A549 (cell line): ENCODE data around the gene STAG3.

Source experiments
- CHD4 ChIP-seq: fragments of 200-600 bp; sonication (generic); IDR thresholded peaks from 2 replicates; pipeline ENCODE4 v1.6.1; 2016; ENCODE audit warnings: antibody characterized with exemption, mild to moderate bottlenecking, borderline replicate concordance
- CTCF ChIP-seq: fragments of >200 bp; sonication (Bioruptor Twin); formaldehyde crosslinking; IDR thresholded peaks from 3 replicates; pipeline ENCODE4 v1.5.1; 2016
- ELK1 ChIP-seq: fragments of 150-350 bp; IDR thresholded peaks from 2 replicates; pipeline ENCODE4 v1.6.1; 2014; ENCODE audit warnings: low read depth, mild to moderate bottlenecking, low read length
- HES2 ChIP-seq: fragments of >200 bp; sonication (Bioruptor Twin); formaldehyde crosslinking; IDR thresholded peaks from 2 replicates; pipeline ENCODE4 v1.6.1; 2016
- JUNB ChIP-seq: fragments of >200 bp; sonication (Bioruptor Twin); formaldehyde crosslinking; IDR thresholded peaks from 2 replicates; pipeline ENCODE4 v1.6.1; 2016
- PHF8 ChIP-seq: fragments of 200-600 bp; sonication (generic); IDR thresholded peaks from 2 replicates; pipeline ENCODE4 v1.6.1; 2016; ENCODE audit warnings: low read depth, mild to moderate bottlenecking, antibody characterized with exemption, moderate library complexity, borderline replicate concordance
- POLR2AphosphoS2 ChIP-seq: conservative IDR thresholded peaks from 2 replicates; pipeline ENCODE4 v1.6.1; 2012; ENCODE audit warnings: low read length, improper control_type of control experiment, inconsistent platforms
- SMC3 ChIP-seq: fragments of >200 bp; sonication (Bioruptor Twin); formaldehyde crosslinking; IDR thresholded peaks from 3 replicates; pipeline ENCODE4 v1.6.1; 2018; ENCODE audit warnings: inconsistent platforms
- SREBF2 ChIP-seq: fragments of 450-650 bp; IDR thresholded peaks from 2 replicates; pipeline ENCODE4 v1.6.1; 2014; ENCODE audit warnings: mild to moderate bottlenecking, moderate library complexity
- ZNF302 ChIP-seq: fragments of 250-450 bp; sonication (Bioruptor Pico); IDR thresholded peaks from 2 replicates; pipeline ENCODE4 v1.9.0; 2021; ENCODE audit warnings: inconsistent platforms, mild to moderate bottlenecking, moderate library complexity
- ZSCAN20 ChIP-seq: fragments of 250-450 bp; sonication (Bioruptor Pico); IDR thresholded peaks from 2 replicates; pipeline ENCODE4 v1.8.0; 2022; ENCODE audit warnings: mild to moderate bottlenecking, moderate library complexity
- TF ChIP-seq, protein P1 (sequence below): fragments of 450-650 bp; IDR thresholded peaks from 2 replicates; pipeline ENCODE4 v1.6.1; 2014; ENCODE audit warnings: antibody characterized with exemption
- TF ChIP-seq, protein P2 (sequence below): fragments of >200 bp; sonication (Bioruptor Twin); formaldehyde crosslinking; IDR thresholded peaks from 3 replicates; pipeline ENCODE4 v1.6.1; 2016

DNA sequence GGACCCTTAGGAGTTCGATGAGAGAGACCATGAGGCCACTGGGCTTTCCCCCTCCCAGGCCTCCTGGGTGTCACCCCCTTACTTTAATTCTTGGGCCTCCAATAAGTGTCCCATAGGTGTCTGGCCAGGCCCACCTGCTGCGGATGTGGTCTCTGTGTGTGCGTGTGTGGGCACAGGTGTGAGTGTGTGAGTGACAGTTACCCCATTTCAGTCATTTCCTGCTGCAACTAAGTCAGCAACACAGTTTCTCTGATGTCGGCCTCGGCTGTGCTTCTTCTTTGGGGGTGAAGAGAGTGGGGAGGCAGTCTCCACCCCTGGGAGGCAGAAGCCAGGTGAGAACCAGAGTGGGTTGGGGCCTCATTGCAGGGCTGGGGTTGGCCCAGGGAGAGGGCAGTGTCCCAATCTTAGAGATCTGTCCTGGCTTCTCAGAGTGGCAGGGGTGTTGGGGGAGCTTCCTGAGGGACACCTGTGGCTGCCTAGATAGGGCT lies 43.6 kb downstream of the STAG3 start:
- TF ChIP-seq SREBF2 (no peak), JUNB (no peak), CTCF (no peak), PHF8 (no peak), HES2 (no peak), CHD4 (no peak), ZNF302 (no peak), SMC3 (no peak), ZSCAN20 (CRISPR knock-in tag) (no peak), ELK1 (no peak), POLR2AphosphoS2 (no peak)
- TF ChIP-seq, protein P1, sequence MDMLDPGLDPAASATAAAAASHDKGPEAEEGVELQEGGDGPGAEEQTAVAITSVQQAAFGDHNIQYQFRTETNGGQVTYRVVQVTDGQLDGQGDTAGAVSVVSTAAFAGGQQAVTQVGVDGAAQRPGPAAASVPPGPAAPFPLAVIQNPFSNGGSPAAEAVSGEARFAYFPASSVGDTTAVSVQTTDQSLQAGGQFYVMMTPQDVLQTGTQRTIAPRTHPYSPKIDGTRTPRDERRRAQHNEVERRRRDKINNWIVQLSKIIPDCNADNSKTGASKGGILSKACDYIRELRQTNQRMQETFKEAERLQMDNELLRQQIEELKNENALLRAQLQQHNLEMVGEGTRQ, result no peak
- TF ChIP-seq, protein P2, sequence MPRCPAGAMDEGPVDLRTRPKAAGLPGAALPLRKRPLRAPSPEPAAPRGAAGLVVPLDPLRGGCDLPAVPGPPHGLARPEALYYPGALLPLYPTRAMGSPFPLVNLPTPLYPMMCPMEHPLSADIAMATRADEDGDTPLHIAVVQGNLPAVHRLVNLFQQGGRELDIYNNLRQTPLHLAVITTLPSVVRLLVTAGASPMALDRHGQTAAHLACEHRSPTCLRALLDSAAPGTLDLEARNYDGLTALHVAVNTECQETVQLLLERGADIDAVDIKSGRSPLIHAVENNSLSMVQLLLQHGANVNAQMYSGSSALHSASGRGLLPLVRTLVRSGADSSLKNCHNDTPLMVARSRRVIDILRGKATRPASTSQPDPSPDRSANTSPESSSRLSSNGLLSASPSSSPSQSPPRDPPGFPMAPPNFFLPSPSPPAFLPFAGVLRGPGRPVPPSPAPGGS, result no peak
